ENCODE results near the gene NIPAL3.

DNA sequence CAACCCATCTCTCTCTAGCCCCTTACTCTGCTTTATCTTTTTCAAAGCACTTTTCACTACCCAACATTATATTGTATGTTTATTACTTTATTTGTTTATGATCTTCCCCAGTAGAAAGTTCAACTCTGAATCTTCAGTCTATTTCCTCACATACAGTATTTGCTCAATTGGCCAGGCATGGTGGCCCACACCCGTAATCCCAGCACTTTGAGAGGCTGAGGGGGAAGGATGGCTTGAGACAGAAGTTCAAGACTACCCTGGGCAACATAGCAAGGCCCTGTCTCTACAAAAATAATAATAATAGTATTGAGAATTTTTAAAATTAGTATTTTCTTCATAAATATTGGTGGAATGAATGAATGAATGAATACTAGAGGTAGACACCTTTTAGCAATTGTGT is 3.2 kb upstream of the NIPAL3 start:
- TF ChIP-seq, protein P1, sequence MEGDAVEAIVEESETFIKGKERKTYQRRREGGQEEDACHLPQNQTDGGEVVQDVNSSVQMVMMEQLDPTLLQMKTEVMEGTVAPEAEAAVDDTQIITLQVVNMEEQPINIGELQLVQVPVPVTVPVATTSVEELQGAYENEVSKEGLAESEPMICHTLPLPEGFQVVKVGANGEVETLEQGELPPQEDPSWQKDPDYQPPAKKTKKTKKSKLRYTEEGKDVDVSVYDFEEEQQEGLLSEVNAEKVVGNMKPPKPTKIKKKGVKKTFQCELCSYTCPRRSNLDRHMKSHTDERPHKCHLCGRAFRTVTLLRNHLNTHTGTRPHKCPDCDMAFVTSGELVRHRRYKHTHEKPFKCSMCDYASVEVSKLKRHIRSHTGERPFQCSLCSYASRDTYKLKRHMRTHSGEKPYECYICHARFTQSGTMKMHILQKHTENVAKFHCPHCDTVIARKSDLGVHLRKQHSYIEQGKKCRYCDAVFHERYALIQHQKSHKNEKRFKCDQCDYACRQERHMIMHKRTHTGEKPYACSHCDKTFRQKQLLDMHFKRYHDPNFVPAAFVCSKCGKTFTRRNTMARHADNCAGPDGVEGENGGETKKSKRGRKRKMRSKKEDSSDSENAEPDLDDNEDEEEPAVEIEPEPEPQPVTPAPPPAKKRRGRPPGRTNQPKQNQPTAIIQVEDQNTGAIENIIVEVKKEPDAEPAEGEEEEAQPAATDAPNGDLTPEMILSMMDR (IDR thresholded peaks at IDR 0.05): no peak
- TF ChIP-seq POLR2A (IDR thresholded peaks at IDR 0.05; ENCODE audit: low read depth) (no peak), EP300 (IDR thresholded peaks at IDR 0.05) (no peak), POLR2AphosphoS5 (IDR thresholded peaks at IDR 0.05) (no peak)

Measured in esophagus muscularis mucosa (tissue), 4 donors.